Endothelial cell of hepatic sinusoid (primary cell): ENCODE results near the gene ADAMTS14.
"Not testable (repeated sequence)": the region's sequence is repeated elsewhere in the genome, so short reads cannot be mapped to it uniquely, and the experiment has no call there.

ENCODE experiments used
- in situ Hi-C: cut with HindIII; loops from 2 replicates; pipeline ENCODE4 v1.10.0; 2017; ENCODE audit warnings: low sequenced_read_pairs

Gene ADAMTS14

GRCh38 chr10:70672165-70673042 is at the start of gene ADAMTS14:
Gene ADAMTS14, plus strand, starts transcription at chr10:70672506. Its CDS starts 297 bp downstream, at chr10:70672803.
- in situ Hi-C loops = loop anchor here (5.0 to 10.0 kb wide), 2 partner anchors 48 to 90 kb away; no protein-coding TSS in a partner anchor

DNA sequence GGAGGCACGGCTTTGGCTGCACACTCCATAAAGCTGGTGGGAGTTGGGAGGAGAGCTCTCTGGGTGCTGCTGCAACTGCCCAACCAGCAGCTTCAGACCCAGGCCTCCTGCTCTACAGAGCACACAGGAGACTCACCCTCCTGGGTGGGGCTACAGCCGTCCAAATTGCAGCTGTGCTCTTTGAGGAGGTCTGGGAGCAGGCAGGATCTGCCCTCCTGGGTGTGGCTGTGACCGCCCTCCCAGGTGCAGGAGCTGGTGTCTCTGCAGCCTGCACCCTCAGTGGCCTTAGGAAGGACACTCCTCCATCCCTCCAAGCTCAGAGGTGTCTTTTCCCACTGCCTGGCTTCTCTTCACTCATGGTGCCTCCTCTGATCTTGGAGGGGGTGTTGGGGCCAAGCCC is 49.8 kb upstream of the ADAMTS14 start:
- in situ Hi-C loops = loop anchor here (10.0 kb wide), 1 partner anchor 52 kb away; the partner anchor contains the start of gene ADAMTS14

DNA sequence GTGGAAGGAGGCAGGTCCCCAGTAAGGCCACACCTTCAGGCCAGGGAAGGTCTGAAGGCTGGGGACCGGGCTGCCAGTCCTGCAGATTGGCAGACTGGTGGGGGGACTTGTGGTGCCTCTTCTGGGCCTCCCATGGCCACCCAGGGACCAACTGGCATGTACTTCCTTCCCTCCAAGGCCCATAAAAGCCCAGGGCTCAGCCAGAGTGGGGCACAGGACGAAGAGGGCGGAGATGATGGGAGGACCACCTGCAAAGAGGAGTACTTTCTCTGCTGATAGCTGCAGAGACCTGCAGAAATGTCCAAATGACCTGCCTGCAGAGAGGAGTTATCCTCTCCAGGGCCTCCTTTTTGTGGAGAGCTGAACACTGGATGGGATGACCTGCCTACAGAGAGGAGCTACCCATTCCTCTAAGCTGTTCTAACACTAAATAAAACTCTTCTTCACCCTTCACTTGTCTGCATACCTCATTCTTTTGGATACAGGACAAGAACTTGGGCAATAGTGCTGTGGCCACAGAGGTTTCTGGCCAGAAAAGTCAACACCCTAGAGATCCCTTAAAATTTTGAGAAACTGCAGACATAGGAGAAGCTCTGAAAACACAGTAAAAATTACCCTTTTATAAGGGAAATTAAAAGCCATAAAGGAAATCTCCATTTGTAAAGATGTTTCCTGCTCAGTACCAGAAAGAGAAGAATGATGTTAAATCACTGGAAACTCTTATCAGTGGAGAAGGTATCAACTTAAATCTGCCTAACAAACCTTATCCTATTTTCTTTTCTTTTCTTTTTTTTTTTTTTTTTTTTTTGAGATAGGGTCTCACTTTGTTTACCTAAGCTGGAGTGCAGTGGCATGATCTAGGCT is 49.1 kb upstream of the ADAMTS14 start:
- in situ Hi-C loops = loop anchor here (10.0 kb wide), 1 partner anchor 52 kb away; the partner anchor contains the start of gene ADAMTS14

DNA sequence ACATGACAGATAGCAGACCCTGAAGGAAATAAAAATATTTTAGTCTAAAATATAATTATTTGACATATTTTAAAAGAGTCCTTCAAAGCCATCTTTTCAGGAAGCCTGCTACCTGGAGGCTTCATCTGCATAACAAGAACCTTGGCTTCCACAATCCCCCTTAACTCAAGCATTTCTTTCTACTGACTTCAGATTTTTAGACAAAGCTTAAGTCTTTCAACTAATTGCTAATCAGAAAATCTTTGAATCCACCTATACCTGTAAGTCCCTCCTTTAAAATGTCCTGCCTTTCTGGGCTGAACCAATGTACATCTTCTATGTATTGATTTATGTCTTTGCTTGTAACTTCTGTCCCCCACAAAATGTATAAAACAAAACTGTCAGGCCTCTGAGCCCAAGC is 46.2 kb upstream of the ADAMTS14 start:
- in situ Hi-C loops = loop anchor here (10.0 kb wide), 1 partner anchor 49 kb away; the partner anchor contains the start of gene ADAMTS14

- in situ Hi-C loops = loop anchor here (10.0 kb wide), 1 partner anchor 45 kb away; the partner anchor contains the start of gene ADAMTS14
These were observed 43.0 kb upstream of the ADAMTS14 start for GRCh38 chr10:70629338-70629737.

- in situ Hi-C loops = not testable (repeated sequence)
These were observed 40.6 kb upstream of the ADAMTS14 start for GRCh38 chr10:70631735-70632134.

- in situ Hi-C loops = no loop called here
These were observed 38.3 kb upstream of the ADAMTS14 start for GRCh38 chr10:70634011-70634410.

- in situ Hi-C loops = not testable (repeated sequence)
These were observed 37.8 kb upstream of the ADAMTS14 start for GRCh38 chr10:70634515-70634914.

DNA sequence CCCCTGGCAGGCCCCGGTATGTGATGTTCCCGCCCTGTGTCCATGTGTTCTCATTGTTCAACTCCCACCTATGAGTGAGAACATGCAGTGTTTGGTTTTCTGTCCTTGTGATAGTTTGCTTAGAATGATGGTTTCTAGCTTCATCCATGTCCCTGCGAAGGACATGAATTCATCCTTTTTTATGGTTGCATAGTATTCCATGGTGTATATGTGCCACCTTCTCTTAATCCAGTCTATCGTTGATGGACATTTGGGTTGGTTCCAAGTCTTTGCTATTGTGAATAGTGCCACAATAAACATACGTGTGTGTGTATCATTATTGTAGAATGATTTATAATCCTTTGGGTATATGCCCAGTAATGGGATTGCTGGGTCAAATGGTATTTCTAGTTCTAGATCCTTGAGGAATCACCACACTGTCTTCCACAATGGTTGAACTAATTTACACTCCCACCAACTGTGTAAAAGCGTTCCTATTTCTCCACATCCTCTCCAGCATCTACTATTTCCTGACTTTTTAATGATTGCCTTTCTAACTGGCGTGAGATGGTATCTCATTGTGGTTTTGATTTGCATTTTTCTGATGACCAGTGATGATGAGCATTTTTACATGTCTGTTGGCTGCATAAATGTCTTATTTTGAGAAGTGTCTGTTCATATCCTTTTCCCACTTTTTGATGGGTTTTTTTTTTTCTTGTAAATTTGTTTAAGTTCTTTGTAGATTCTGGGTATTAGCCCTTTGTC is 32.5 kb upstream of the ADAMTS14 start:
- in situ Hi-C loops = not testable (repeated sequence)

GRCh38 chr10:70643272-70643671 is 29.0 kb upstream of the ADAMTS14 start:
- in situ Hi-C loops = not testable (repeated sequence)

- in situ Hi-C loops = not testable (repeated sequence)
These were observed 27.3 kb upstream of the ADAMTS14 start for GRCh38 chr10:70644959-70645358.

DNA sequence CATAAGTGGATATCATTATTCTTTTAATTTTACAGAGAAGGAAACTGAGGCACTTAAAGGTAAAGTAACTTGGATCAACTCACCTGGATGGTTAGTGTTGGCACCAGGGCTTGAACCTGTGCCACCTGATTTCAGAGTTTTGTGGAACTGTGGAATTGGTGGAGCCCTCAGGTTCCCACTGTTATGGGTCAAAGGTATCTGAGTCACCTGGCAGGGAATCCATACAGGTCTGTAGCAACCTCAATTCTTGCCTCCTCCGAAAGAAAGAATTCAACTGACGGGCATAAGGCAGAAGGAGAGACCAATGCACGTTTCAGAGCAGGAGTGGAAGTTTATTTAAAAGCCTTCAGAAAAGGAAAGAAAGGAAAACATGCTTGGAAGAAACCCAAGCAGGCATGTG is 25.2 kb upstream of the ADAMTS14 start:
- in situ Hi-C loops = no loop called here

- in situ Hi-C loops = no loop called here
These were observed 23.9 kb upstream of the ADAMTS14 start for GRCh38 chr10:70648427-70648826.

GRCh38 chr10:70649526-70649925 is 22.8 kb upstream of the ADAMTS14 start:
- in situ Hi-C loops = no loop called here

DNA sequence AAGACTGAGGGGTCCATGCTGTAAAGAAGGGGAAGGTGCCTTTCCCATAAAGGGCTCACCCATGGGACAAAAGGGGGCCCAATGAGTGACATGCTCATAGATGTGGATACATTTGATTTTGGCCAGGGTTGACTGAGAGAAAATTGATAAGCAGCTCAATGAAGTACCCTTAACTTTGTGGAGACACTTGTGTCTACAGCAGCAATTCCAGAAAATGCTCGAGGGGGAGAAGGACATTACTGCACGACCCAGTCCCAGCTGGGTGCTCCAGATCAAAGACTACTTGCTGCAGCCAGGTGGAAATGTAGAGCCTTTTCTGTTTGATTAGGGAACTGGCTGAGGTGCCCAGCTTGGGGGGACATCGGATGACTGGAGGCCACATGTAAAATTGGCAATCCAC is 22.2 kb upstream of the ADAMTS14 start:
- in situ Hi-C loops = no loop called here

DNA sequence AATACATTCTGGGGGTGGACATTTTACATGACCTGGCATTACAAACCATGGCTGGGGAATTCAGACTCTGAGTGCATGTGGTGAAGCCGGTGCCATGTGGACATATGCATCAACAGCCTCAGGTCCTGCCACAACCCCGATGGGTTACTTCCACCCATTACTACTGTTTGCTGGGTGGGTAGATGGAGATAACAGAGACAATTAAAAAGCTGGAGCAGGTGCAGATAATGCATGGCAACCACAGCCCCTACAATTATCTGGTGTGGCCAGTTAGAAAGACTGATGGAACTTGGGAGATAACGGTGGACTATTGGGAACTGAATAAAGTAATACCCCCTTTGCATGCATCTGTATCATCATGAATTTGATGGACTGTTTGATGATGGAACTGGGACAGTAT is 21.6 kb upstream of the ADAMTS14 start:
- in situ Hi-C loops = no loop called here

DNA sequence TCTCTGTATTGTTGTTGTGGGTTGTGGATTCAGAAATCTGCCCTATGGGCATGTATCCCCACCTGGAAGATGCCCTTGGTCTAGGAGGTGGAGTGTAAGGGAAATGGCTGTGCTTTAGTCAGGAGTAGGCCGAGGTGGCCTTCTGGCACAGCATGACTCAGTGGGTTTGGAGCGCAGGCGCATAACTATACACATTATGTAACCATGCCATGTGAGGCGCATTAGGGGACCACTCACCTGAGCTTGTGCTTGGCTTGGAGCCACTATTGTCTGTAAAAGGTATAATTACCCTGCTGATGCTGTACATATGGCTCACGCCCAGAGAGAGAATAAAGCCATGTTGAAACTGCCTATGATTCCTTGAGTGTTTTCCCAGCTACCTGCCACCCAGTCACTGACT is 20.6 kb upstream of the ADAMTS14 start:
- in situ Hi-C loops = no loop called here

GRCh38 chr10:70652761-70653657 is 19.3 kb upstream of the ADAMTS14 start:
- in situ Hi-C loops = no loop called here

- in situ Hi-C loops = loop anchor here (5.0 kb wide), 1 partner anchor 78 kb away; no protein-coding TSS in a partner anchor
These were observed 17.0 kb upstream of the ADAMTS14 start for GRCh38 chr10:70655316-70655715.
